ENCODE measurements around the gene TBC1D5. TPM values are rescaled to one million over a fixed set of nuclear protein-coding genes. Genes with fewer than 3 reads are reported as not detected.

Gene TBC1D5
- total and polyA plus RNA-seq, 2 of the 4 experiments (the other 2 are of a cell fraction): 16.4 to 57.0 TPM

DNA sequence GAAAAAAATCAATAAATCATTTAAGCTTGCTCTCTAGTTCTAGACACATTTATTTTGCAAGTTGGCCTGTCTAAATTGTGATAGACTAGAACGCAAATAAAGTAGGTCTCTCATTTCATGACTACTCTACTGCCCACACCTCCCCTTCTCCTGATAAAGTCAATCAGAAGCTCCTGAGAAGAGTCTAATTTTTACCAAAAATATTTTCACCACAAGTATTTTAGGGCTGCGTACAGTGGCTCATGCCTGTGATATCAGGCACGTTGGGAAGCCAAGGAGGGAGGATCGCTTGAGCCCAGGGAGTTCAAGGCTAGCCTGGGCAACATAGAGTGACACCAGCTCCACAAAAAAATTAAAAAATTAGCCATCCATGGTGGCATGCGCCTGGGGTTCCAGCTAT is 136.5 kb downstream of the TBC1D5 start:
- no peak overlapping the region for H3K27ac ChIP-seq (ENCODE audit: insufficient read depth, low read length)
- WGBS, 2 experiments (ENCODE audit: extremely low coverage in 2 of 2, insufficient read length in 1 of 2): no CpG with 5 or more reads among the region's 5 CpGs
- no peak overlapping the region for H3K4ac ChIP-seq (ENCODE audit: low read depth, low read length)
- H2AFZ ChIP-seq (replicated peaks; ENCODE audit: low read length, poor library complexity): no peak overlapping the region
- no peaks in the 10 kb centered on the region for H3K36me3 ChIP-seq (ENCODE audit: control insufficient read depth, insufficient read depth, low read length)
- H3K27me3 ChIP-seq (ENCODE audit: control insufficient read depth, insufficient read depth, low read length): no peaks in the 10 kb centered on the region
- ATAC-seq (ENCODE audit: low read depth) (no peak), DNase-seq (no peak)
- no peak overlapping the region for H4K5ac ChIP-seq (ENCODE audit: low read depth, low read length)
- H3K23ac ChIP-seq (ENCODE audit: low read depth, low read length): no peak overlapping the region
- ChIA-PET POLR2A (ENCODE audit: unreplicated experiment) (no interaction called here), CTCF (no interaction called here)
- 0 out of 2 replicates have a peak, but pooled peaks cover 1% of the 10 kb centered on the region for H3K4me1 ChIP-seq (ENCODE audit: control insufficient read depth, insufficient read depth, low read length)
- H3K9me1 ChIP-seq (ENCODE audit: insufficient read depth, low read length): no peaks in the 10 kb centered on the region
- H3K9ac ChIP-seq (ENCODE audit: low read depth, low read length): no peak overlapping the region
- H3K4me2 ChIP-seq (ENCODE audit: low read depth, low read length): no peak overlapping the region
- H2BK20ac ChIP-seq (ENCODE audit: low read depth, low read length): no peak overlapping the region
- H2BK120ac ChIP-seq (ENCODE audit: low read depth, low read length): no peak overlapping the region
- no peak overlapping the region for H2BK5ac ChIP-seq (ENCODE audit: low read depth, low read length, poor library complexity, severe bottlenecking)
- H2AK5ac ChIP-seq (ENCODE audit: low read depth, low read length): no peak overlapping the region
- in situ Hi-C loops (cut with MboI; ENCODE audit: low sequenced_read_pairs) (no loop called here), intact Hi-C loops (cut with micrococcal nuclease) (no loop called here), dilution Hi-C loops (cut with HindIII; ENCODE audit: low sequenced_read_pairs, unreplicated experiment) (no loop called here)
- H3K9me3 ChIP-seq (ENCODE audit: control insufficient read depth, insufficient read depth, low read length): no peaks in the 10 kb centered on the region
- no peak overlapping the region for H3K56ac ChIP-seq (ENCODE audit: extremely low read depth, insufficient read depth, low read length)
- no peak overlapping the region for H2AK9ac ChIP-seq (replicated peaks; ENCODE audit: low read depth, low read length, poor library complexity)
- no peak overlapping the region for H3K4me3 ChIP-seq (ENCODE audit: insufficient read depth, low read depth, low read length)
- H4K91ac ChIP-seq (ENCODE audit: insufficient read depth, low read depth, low read length): no peak overlapping the region
- TF ChIP-seq, protein P1, sequence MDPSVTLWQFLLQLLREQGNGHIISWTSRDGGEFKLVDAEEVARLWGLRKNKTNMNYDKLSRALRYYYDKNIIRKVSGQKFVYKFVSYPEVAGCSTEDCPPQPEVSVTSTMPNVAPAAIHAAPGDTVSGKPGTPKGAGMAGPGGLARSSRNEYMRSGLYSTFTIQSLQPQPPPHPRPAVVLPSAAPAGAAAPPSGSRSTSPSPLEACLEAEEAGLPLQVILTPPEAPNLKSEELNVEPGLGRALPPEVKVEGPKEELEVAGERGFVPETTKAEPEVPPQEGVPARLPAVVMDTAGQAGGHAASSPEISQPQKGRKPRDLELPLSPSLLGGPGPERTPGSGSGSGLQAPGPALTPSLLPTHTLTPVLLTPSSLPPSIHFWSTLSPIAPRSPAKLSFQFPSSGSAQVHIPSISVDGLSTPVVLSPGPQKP (IDR thresholded peaks at IDR 0.05; ENCODE audit: borderline replicate concordance, low read depth, low read length): no peak
- peaks cover 8% of the 10 kb centered on the region; the same call in 1 of the 2 replicates for H4K20me1 ChIP-seq (ENCODE audit: insufficient read depth, low read length)
- H3K14ac ChIP-seq (replicated peaks; ENCODE audit: low read depth, low read length): no peak overlapping the region
- H3K79me1 ChIP-seq (ENCODE audit: low read depth in 1 of 2, low read length in 2 of 2): peaks cover 0 to 2% of the 10 kb centered on the region in 2 experiments; a peak in 1 of 4 replicates
- H3K18ac ChIP-seq (ENCODE audit: low read depth, low read length): no peak overlapping the region
- BruUV-seq (replicated peaks): no TSS peak
- H2BK15ac ChIP-seq (ENCODE audit: low read depth, low read length): no peak overlapping the region
- no peak overlapping the region for H4K8ac ChIP-seq (ENCODE audit: low read depth in 2 of 2, low read length in 2 of 2)

All from IMR-90 (cell line).